Measurements from ENCODE around the gene FBRSL1. TPM values are rescaled to one million over a fixed set of nuclear protein-coding genes. Genes with fewer than 3 reads are reported as not detected.

Gene FBRSL1
- total RNA-seq, 1 donor from 2014 or later: 30.5 TPM

- DNase-seq (ENCODE audit: low spot score): no peak
These were observed 65.1 kb downstream of the FBRSL1 start for GRCh38 chr12:132554845-132555630.

DNA sequence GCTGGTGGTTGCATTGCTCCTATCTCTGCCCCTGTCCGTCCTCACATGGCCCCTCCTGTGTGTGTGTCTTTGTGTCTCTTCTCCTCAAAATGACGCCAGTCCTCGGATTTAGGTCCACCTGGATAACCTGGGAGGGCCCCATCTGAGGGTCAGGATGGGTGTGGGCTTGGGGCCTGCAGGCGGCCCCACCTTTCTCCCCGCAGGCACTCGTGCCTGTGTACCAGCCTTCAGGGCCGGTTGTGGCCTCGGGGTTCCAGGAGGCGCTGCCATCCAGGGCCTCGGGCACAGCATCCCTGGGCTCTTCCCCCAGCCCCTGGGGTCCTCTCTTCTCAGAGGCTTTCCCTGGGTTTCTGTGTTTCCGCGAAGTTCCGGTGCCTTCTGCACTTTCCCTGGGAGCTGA is 65.7 kb downstream of the FBRSL1 start:
- DNase-seq (ENCODE audit: low spot score): no peak

- no peak for DNase-seq (ENCODE audit: low spot score)
These were observed 66.3 kb downstream of the FBRSL1 start for GRCh38 chr12:132556216-132556615.

- no peak for DNase-seq (ENCODE audit: low spot score)
These were observed 66.8 kb downstream of the FBRSL1 start for GRCh38 chr12:132556801-132557200.

GRCh38 chr12:132557291-132558015 is 67.5 kb downstream of the FBRSL1 start:
- no peak for DNase-seq (ENCODE audit: low spot score)

GRCh38 chr12:132558042-132558856 is 68.3 kb downstream of the FBRSL1 start:
- no peak for DNase-seq (ENCODE audit: low spot score)

- no peak for DNase-seq (ENCODE audit: low spot score)
These were observed 69.1 kb downstream of the FBRSL1 start for GRCh38 chr12:132558861-132559623.

GRCh38 chr12:132559652-132560363 is 69.9 kb downstream of the FBRSL1 start:
- DNase-seq (ENCODE audit: low spot score): no peak

GRCh38 chr12:132560364-132560613 is 70.3 kb downstream of the FBRSL1 start:
- no peak for DNase-seq (ENCODE audit: low spot score)

DNA sequence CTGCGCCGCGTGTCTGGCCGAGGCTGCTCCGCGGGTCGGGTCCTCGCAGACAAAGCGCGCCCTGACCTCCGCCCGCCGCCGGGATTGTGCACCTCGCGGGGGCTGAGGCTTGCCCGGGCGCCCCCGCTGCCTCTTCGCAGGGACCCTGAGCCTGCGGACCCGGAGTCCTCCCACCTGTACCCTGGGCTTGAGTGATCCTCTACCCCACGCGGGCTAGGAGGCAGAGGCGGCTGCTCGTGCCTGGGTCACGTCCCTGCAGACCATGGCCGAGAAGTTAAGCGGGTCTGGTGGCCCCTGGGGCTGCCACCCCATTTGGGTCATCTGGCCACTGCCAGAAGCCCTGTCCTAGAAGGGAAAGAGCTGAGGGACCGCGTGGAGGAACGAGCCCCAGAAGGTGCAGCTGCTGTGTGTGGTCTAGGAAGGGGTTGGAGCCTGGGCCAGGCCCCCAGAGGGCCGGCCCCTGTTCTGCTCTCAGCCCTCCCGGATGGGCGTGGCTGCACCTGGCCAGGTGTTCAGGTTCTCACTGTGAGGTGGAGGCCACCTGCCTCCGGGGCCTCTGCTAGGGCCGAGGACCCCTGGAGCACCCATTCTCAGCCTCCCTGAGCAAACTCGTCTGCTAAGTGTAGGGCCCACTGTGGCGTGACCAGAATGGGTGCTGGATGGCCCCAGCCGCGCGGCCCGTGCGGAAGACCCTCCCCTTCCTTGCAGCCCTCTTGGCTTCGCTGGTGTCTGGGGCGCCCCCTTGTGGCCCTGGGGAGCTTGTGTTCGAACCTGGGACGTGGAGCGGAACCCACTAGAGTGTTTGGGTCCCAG is 70.9 kb downstream of the FBRSL1 start:
- DNase-seq (ENCODE audit: low spot score): no peak

Other genes starting within 250 kb of the FBRSL1 start
- not detected for gene GALNT9, start 160.6 kb upstream of the FBRSL1 start, total RNA-seq
- gene LRCOL1, start 120.4 kb downstream of the FBRSL1 start, total RNA-seq: not detected
- gene P2RX2, start 128.6 kb downstream of the FBRSL1 start, total RNA-seq: not detected
- 23.9 TPM for gene POLE, start 197.2 kb downstream of the FBRSL1 start, total RNA-seq
- 11.7 TPM for gene PXMP2, start 197.4 kb downstream of the FBRSL1 start, total RNA-seq
- 33.4 TPM for gene PGAM5, start 220.7 kb downstream of the FBRSL1 start, total RNA-seq

Data from mesenteric fat pad (tissue), 1 donor.